GM20000 (cell line): Measurements from ENCODE around the gene LLGL1.

ENCODE experiments used
- DNase-seq: peaks from one replicate; pipeline ENCODE4 v3.0.0; 2012; ENCODE audit warnings: low spot score
- TF ChIP-seq, protein P1 (sequence below): IDR thresholded peaks from 2 replicates; pipeline ENCODE4 v1.5.1; 2012; ENCODE audit warnings: mild to moderate bottlenecking, control low read depth; ENCODE audit errors: extremely low read depth, missing control alignments

The LLGL1 gene

GRCh38 chr17:18186627-18186982 is 38.8 kb upstream of the LLGL1 start:
- TF ChIP-seq, protein P1, sequence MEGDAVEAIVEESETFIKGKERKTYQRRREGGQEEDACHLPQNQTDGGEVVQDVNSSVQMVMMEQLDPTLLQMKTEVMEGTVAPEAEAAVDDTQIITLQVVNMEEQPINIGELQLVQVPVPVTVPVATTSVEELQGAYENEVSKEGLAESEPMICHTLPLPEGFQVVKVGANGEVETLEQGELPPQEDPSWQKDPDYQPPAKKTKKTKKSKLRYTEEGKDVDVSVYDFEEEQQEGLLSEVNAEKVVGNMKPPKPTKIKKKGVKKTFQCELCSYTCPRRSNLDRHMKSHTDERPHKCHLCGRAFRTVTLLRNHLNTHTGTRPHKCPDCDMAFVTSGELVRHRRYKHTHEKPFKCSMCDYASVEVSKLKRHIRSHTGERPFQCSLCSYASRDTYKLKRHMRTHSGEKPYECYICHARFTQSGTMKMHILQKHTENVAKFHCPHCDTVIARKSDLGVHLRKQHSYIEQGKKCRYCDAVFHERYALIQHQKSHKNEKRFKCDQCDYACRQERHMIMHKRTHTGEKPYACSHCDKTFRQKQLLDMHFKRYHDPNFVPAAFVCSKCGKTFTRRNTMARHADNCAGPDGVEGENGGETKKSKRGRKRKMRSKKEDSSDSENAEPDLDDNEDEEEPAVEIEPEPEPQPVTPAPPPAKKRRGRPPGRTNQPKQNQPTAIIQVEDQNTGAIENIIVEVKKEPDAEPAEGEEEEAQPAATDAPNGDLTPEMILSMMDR, result no peak
- no peak for DNase-seq

GRCh38 chr17:18187226-18187625 is 38.2 kb upstream of the LLGL1 start:
- DNase-seq, result no peak
- TF ChIP-seq, protein P1, result no peak

- no peak for DNase-seq
- TF ChIP-seq, protein P1, result no peak
Observed at GRCh38 chr17:18187821-18188761, 37.3 kb upstream of the LLGL1 start.

GRCh38 chr17:18190628-18191235 is 34.7 kb upstream of the LLGL1 start:
- TF ChIP-seq, protein P1, result no peak
- DNase-seq, result no peak

DNA sequence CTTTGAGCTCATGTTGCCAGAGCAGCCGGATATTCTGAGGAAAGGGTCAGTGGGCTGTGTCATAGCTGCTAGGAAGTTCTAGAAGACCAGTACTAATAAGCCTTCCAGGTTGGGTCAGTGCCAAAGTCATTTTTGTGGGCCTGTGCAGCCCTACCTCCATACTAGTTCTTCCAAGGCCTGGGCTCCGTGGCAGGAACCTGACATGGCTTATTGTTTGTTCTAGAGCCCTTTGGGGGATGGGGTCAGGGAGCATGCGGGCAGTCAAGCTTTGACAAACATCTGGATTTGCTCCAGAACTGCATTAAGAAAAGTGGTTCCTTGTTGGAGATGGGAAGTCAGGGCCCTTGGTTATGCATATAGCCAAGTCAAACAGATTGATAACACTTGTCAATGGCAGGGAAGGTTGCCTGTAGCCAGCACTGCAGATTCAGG is 34.2 kb upstream of the LLGL1 start:
- TF ChIP-seq, protein P1, result no peak
- no peak for DNase-seq

DNA sequence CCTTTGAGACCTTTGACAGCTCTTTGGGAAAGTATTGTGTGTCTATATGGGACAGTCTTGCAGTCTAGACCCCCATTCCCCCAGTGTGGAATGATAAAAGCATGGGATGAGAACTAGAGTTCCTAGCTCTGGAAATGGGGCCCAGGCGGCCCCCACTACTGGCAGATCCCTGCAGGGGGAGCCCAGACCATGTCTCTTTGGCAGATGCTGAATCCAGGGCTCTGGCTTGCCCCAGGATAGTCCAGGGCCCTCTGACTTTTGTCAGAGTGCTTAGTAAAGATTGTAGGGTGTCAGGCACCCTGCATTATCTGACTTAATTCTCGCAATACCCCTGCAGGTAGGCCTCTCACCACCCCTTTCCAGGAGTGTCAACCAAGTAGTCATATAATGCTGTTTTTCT is 33.5 kb upstream of the LLGL1 start:
- DNase-seq, result no peak
- TF ChIP-seq, protein P1, result peak; percentile 23

GRCh38 chr17:18194394-18194793 is 31.0 kb upstream of the LLGL1 start:
- no peak for DNase-seq

More at GRCh38 chr17:18194394-18194793, 31.0 kb upstream of the LLGL1 start:
- TF ChIP-seq, protein P1, result no peak
